HG03097 (cell line): ENCODE measurements around the gene WSB1.
"Not testable (repeated sequence)": the region's sequence is repeated elsewhere in the genome, so short reads cannot be mapped to it uniquely, and the experiment has no call there.

Experiments used
- ATAC-seq: cut with Tn5 transposase; IDR thresholded peaks from one replicate; pipeline ENCODE4 v1.9.1; 2021; ENCODE audit not compliant: unreplicated experiment, low FRiP score

The WSB1 gene

GRCh38 chr17:27310565-27311110, 16.7 kb downstream of the WSB1 start:
- no peak for ATAC-seq

- ATAC-seq, result no peak
These were observed 19.4 kb downstream of the WSB1 start for GRCh38 chr17:27313301-27313700.

GRCh38 chr17:27315322-27315721, 21.4 kb downstream of the WSB1 start:
- no peak for ATAC-seq

GRCh38 chr17:27315796-27316465, 22.0 kb downstream of the WSB1 start:
- ATAC-seq, result no peak

- ATAC-seq, result no peak
These were observed 24.3 kb downstream of the WSB1 start for GRCh38 chr17:27318228-27318627.

- ATAC-seq, result no peak
These were observed 24.7 kb downstream of the WSB1 start for GRCh38 chr17:27318633-27319032.

GRCh38 chr17:27319541-27320221, 25.8 kb downstream of the WSB1 start:
- ATAC-seq, result no peak

GRCh38 chr17:27320222-27320560, 26.3 kb downstream of the WSB1 start:
- no peak for ATAC-seq

GRCh38 chr17:27321372-27321771, 27.5 kb downstream of the WSB1 start:
- no peak for ATAC-seq

GRCh38 chr17:27322026-27322425, 28.1 kb downstream of the WSB1 start:
- no peak for ATAC-seq

- no peak for ATAC-seq
These were observed 29.0 kb downstream of the WSB1 start for GRCh38 chr17:27322690-27323508.

- no peak for ATAC-seq
These were observed 29.8 kb downstream of the WSB1 start for GRCh38 chr17:27323538-27324215.

- ATAC-seq, result no peak
These were observed 30.9 kb downstream of the WSB1 start for GRCh38 chr17:27324771-27325339.

- ATAC-seq, result no peak
These were observed 32.1 kb downstream of the WSB1 start for GRCh38 chr17:27326051-27326450.

GRCh38 chr17:27326585-27326984, 32.7 kb downstream of the WSB1 start:
- ATAC-seq, result no peak

- ATAC-seq, result no peak
These were observed 33.5 kb downstream of the WSB1 start for GRCh38 chr17:27327397-27327796.

GRCh38 chr17:27327871-27328270, 34.0 kb downstream of the WSB1 start:
- no peak for ATAC-seq

GRCh38 chr17:27328686-27329085, 34.8 kb downstream of the WSB1 start:
- not testable (repeated sequence) for ATAC-seq

GRCh38 chr17:27329146-27329805, 35.4 kb downstream of the WSB1 start:
- no peak for ATAC-seq

GRCh38 chr17:27332047-27332393, 38.1 kb downstream of the WSB1 start:
- no peak for ATAC-seq
